Omental fat pad (tissue), 4 donors: ENCODE results near the gene TMEM201. TPM values are rescaled to one million over a fixed set of nuclear protein-coding genes. Genes with fewer than 3 reads are reported as not detected.

ENCODE experiments used
- ATAC-seq: fragments of 150-250 bp; one replicate; pipeline ENCODE4 v1.9.1; 2016; ENCODE audit warnings: mild to moderate bottlenecking, moderate library complexity; ENCODE audit not compliant: low FRiP score
- DNase-seq: peaks from one replicate; pipeline ENCODE4 v3.0.0-alpha.2; 2019; ENCODE audit warnings: low spot score
- total RNA-seq, 4 donors: library from RNA; depleted of rRNA; stranded (reverse); fragments of >200 nt; gene quantifications; one replicate each; pipeline ENCODE4 v1.1.0, GENCODE V29; 2016
- TF ChIP-seq, protein P1 (sequence below), 3 donors: fragments of 450-650 bp; IDR thresholded peaks; one replicate each; pipeline ENCODE4 v1.5.1; 2016 to 2017; ENCODE audit warnings: antibody characterized with exemption in 3 of 3, mild to moderate bottlenecking in 3 of 3, moderate library complexity in 2 of 3

TMEM201 gene
- total RNA-seq, 4 donors from 2014 or later, result 4.5 to 13.1 (median 6.8) TPM

DNA sequence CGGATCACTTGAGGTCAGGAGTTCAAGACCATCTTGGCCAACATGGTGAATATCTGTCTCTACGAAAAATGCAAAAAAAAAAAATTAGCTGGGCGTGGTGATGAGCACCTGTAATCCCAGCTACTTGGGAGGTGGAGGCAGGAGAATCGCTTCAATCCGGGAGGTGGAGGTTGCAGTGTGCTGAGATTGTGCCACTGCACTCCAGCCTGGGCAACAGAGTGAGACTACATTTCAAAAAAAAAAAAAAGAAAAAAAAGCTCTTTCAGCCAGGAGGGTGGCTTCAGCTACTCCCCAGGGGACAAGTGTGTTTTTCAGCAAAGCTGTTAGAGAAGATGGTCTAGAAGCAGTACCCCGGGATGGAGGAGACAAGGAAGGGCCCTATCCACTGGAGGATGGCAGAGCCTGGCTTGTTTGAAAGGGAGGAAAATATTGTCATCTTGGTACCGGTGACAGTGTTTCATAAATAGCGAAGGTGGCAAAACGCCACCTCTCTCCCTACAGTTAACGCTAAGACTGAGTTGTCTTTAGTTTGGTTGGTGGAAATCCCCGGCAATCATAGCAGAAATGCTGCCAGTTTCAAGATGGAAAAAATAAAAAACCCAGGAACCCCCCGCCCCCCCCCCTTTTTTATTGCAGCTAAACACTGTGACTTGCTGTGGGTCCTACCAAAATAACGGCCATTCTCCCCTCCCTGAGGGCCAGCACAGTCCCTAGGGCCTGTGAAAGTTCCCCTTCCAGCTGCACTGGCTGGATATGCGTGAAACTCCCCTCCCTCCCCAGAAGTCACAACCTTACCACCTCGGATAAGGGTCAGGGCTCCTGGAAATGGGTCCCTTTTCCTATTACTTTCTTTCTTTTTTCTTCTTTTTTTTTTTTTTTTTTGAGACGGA lies 66.4 kb downstream of the TMEM201 start:
- TF ChIP-seq, protein P1, sequence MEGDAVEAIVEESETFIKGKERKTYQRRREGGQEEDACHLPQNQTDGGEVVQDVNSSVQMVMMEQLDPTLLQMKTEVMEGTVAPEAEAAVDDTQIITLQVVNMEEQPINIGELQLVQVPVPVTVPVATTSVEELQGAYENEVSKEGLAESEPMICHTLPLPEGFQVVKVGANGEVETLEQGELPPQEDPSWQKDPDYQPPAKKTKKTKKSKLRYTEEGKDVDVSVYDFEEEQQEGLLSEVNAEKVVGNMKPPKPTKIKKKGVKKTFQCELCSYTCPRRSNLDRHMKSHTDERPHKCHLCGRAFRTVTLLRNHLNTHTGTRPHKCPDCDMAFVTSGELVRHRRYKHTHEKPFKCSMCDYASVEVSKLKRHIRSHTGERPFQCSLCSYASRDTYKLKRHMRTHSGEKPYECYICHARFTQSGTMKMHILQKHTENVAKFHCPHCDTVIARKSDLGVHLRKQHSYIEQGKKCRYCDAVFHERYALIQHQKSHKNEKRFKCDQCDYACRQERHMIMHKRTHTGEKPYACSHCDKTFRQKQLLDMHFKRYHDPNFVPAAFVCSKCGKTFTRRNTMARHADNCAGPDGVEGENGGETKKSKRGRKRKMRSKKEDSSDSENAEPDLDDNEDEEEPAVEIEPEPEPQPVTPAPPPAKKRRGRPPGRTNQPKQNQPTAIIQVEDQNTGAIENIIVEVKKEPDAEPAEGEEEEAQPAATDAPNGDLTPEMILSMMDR (IDR thresholded peaks at IDR 0.05), result no peak
- ATAC-seq (no peak), DNase-seq (no peak)

DNA sequence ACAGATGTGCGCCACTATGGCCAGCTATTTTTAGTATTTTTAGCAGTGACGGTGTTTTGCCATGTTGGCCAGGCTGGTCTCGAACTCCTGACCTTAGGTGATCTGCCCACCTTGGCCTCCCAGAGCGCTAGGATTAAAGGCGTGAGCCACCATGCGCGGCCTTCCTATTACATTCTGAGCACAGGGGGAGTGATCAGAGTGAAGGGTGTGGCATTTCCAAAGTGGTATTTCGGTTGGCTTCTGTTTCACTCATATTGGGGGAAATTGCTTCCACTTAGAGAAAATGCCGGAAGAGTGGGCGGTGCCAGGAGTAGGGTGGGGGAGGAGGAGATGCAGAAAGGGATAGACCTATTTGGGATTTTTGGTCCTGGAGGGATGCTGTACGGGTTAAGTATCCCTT lies 67.1 kb downstream of the TMEM201 start:
- TF ChIP-seq, protein P1 (IDR thresholded peaks at IDR 0.05), result no peak
- DNase-seq, result no peak
- no peak for ATAC-seq

DNA sequence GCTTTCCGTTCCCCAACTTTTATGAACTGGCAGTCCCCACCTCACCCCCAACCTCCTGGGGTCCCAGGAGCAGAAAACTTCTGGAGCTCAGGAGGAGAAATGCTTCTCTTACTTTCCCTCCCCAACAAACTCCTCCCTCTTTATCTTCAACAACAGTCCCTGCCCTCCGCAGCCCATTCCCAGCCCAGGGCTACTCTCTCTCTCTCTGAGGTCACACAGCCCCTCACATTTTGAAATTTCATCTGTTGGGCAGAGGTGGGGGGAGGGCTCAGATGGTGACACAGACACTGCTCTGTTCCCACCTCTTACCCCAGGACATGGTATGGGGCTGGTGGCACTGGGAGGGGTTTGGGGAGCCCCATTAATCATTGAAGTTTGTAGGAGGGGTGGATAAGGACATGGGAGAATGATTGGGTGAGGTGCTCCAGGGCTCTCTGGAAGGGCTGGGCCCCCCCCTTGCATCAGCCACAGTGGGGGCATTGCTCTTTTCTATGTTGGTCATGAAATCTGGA lies 68.9 kb downstream of the TMEM201 start:
- ATAC-seq (no peak), DNase-seq (no peak)
- TF ChIP-seq, protein P1 (IDR thresholded peaks at IDR 0.05), result no peak

DNA sequence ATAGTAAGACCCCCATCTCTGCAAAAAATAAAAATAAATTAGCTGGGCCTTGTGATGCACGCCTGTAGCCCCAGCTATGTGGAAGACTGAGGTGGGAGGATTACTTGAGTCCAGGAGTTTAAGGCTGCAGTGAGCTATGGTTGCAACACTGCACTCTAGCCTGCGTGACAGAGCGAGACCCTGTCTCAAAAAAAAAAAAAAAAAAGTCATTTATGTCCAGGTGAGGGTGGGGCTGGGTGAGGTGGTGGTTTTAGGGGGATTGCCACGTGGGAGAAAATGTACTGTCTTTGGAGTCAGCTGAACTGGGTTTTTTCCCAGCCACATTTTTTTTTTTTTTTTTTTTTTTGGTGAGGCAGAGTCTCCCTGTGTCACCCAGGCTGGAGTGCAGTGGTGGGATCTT lies 69.5 kb downstream of the TMEM201 start:
- TF ChIP-seq, protein P1 (IDR thresholded peaks at IDR 0.05), result no peak
- no peak for ATAC-seq

DNA sequence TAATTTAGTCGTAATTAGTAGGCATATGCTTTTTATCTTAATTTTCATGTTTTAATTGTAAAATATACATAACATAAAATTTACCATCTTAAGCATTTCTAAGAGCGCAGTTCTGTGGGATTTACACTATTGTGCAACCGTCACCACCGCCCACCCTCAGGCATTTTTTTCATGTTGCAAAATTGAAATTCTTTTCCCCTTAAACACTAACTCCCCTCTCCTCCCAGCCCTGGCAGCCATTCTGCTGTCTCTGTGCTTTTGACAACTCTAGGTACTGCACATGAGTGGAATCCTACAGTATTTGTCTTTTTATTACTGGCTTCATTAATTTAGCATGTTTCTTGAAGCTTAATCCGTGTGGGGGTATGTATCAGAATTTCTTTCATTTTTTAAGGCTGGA lies 70.6 kb downstream of the TMEM201 start:
- DNase-seq (peak; percentile 41), ATAC-seq (peak; percentile 85)
- TF ChIP-seq, protein P1 (IDR thresholded peaks at IDR 0.05), result no peak

More for the DNA sequence above, 69.5 kb downstream of the TMEM201 start:
- DNase-seq, result no peak

DNA sequence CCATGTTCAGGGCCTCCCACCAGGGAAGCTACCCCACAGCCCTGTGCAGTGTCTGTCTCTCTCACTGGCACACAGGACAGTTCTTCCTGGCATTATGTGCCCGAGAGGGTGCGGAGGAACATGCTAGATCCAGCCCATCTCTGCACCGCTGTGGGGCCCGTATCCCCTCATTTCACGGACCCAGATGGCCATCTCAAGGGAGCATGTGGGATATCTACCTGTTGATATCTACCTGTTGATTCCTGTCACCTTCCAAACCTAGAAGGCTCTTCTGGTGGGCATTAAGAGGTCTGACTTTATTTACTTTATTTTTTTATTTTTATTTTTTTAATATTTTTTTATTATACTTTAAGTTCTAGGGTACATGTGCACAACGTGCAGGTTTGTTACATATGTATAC lies 74.5 kb downstream of the TMEM201 start:
- TF ChIP-seq, protein P1 (IDR thresholded peaks at IDR 0.05), result no peak
- DNase-seq, result no peak
- no peak for ATAC-seq

Other genes with a start within 250 kb of the TMEM201 start
- 10 to 100 TPM; 15.6 to 25.8 (median 19.1) TPM for gene SLC25A33, start 49.4 kb upstream of the TMEM201 start, total RNA-seq
- 10 to 100 TPM; 16.5 to 23.0 (median 18.2) TPM for gene PIK3CD, start 62.8 kb downstream of the TMEM201 start, total RNA-seq
- gene CLSTN1, start 235.1 kb downstream of the TMEM201 start, total RNA-seq, result 10 to 100 TPM; 28.3 to 41.0 (median 30.1) TPM